OCI-LY3 (cell line): ENCODE data around the gene ZNRF2.

Source experiments
- H2AFZ ChIP-seq: fragments of 200-600, 300-600 bp; shearing (Covaris generic); 2 replicates; pipeline ENCODE4 v1.6.0; 2014; ENCODE audit warnings: antibody characterized with exemption, low read depth, low read length
- H3K27ac ChIP-seq: fragments of 200-600, 300-600 bp; sonication (generic); 2 replicates; pipeline ENCODE4 v1.5.1; 2014; ENCODE audit warnings: mild to moderate bottlenecking, low read length, moderate library complexity, mixed read lengths
- H3K27me3 ChIP-seq: fragments of 200-600, 300-600 bp; sonication (generic); 2 replicates; pipeline ENCODE4 v1.6.1; 2014; ENCODE audit warnings: low read depth, low read length, mixed read lengths
- H3K36me3 ChIP-seq: fragments of 200-600, 300-600 bp; sonication (generic); replicated peaks from 2 replicates; pipeline ENCODE3; 2014; ENCODE audit warnings: low read depth, low read length, mixed read lengths
- H3K4me1 ChIP-seq: fragments of 300-600, 200-600 bp; sonication (generic); 2 replicates; pipeline ENCODE4 v1.6.1; 2014; ENCODE audit warnings: low read length, mixed read lengths
- H3K4me2 ChIP-seq: fragments of 200-600, 300-600 bp; sonication (generic); 2 replicates; pipeline ENCODE4 v1.6.1; 2014; ENCODE audit warnings: low read length, mixed read lengths
- H3K4me3 ChIP-seq: fragments of 300-600, 200-600 bp; sonication (generic); 2 replicates; pipeline ENCODE4 v1.5.1; 2014; ENCODE audit warnings: antibody characterized with exemption, mild to moderate bottlenecking, low read length, moderate library complexity
- H3K79me2 ChIP-seq: fragments of 300-600, 200-600 bp; shearing (Covaris generic); 2 replicates; pipeline ENCODE4 v1.6.1; 2014; ENCODE audit warnings: mild to moderate bottlenecking, low read length, mixed read lengths
- H3K9ac ChIP-seq: fragments of 300-600, 200-600 bp; shearing (Covaris generic); 2 replicates; pipeline ENCODE4 v1.6.0; 2014; ENCODE audit warnings: mild to moderate bottlenecking, low read length, moderate library complexity
- H3K9me3 ChIP-seq: fragments of 200-600, 300-600 bp; shearing (Covaris generic); 2 replicates; pipeline ENCODE4 v1.6.1; 2014; ENCODE audit warnings: low read length, mixed read lengths; ENCODE audit not compliant: insufficient read depth
- H4K20me1 ChIP-seq: fragments of 200-600, 300-600 bp; sonication (generic); 2 replicates; pipeline ENCODE4 v1.6.1; 2016; ENCODE audit warnings: low read length, mixed read lengths; ENCODE audit not compliant: insufficient read depth
- CTCF ChIP-seq: fragments of 200-600, 300-600 bp; sonication (generic); IDR thresholded peaks from 2 replicates; pipeline ENCODE4 v1.5.1; 2014; ENCODE audit warnings: antibody characterized with exemption, low read length, low read depth
- EZH2phosphoT487 ChIP-seq: fragments of 200-600 bp; shearing (Covaris generic); IDR thresholded peaks from 2 replicates; pipeline ENCODE4 v1.6.1; 2018; ENCODE audit warnings: antibody characterized with exemption, mixed run types, low read depth

ZNRF2 gene

GRCh38 chr7:30303312-30304039, 19.1 kb downstream of the ZNRF2 start:
- Histone ChIP-seq H3K4me1 (peaks cover 18% of the 10 kb centered on the region), H3K4me3 (no peak overlapping the region)

GRCh38 chr7:30304177-30304884, 19.9 kb downstream of the ZNRF2 start:
- Histone ChIP-seq H3K4me3 (no peak overlapping the region), H3K27ac (no peak overlapping the region), H3K4me1 (peaks cover 24% of the 10 kb centered on the region), H3K79me2 (peaks cover 71% of the 10 kb centered on the region), H2AFZ (no peak overlapping the region), H4K20me1 (peaks cover 25% of the 10 kb centered on the region), H3K9me3 (no peaks in the 10 kb centered on the region), H3K36me3 (no peaks in the 10 kb centered on the region), H3K27me3 (no peaks in the 10 kb centered on the region), H3K4me2 (no peak overlapping the region), H3K9ac (no peak overlapping the region)
- TF ChIP-seq CTCF: no peak
- no peak for TF ChIP-seq EZH2phosphoT487

More at GRCh38 chr7:30303312-30304039, 19.1 kb downstream of the ZNRF2 start:
- H3K9me3 ChIP-seq: no peaks in the 10 kb centered on the region
- no peak overlapping the region for H3K9ac ChIP-seq
- TF ChIP-seq EZH2phosphoT487 (no peak), CTCF (no peak)
- H3K36me3 ChIP-seq: no peaks in the 10 kb centered on the region
- no peak overlapping the region for H3K27ac ChIP-seq
- no peak overlapping the region for H3K4me2 ChIP-seq
- peaks cover 21% of the 10 kb centered on the region for H4K20me1 ChIP-seq
- peaks cover 77% of the 10 kb centered on the region for H3K79me2 ChIP-seq
- H2AFZ ChIP-seq: no peak overlapping the region
- no peaks in the 10 kb centered on the region for H3K27me3 ChIP-seq

- no peaks in the 10 kb centered on the region for H3K9me3 ChIP-seq
- no peak overlapping the region for H3K4me3 ChIP-seq
- H3K36me3 ChIP-seq: no peaks in the 10 kb centered on the region
- H3K9ac ChIP-seq: no peak overlapping the region
- peaks cover 71% of the 10 kb centered on the region for H3K79me2 ChIP-seq
- H4K20me1 ChIP-seq: peaks cover 34% of the 10 kb centered on the region
- no peak overlapping the region for H3K4me2 ChIP-seq
- no peaks in the 10 kb centered on the region for H3K27me3 ChIP-seq
- no peak overlapping the region for H3K27ac ChIP-seq
- peaks cover 46% of the 10 kb centered on the region for H3K4me1 ChIP-seq
- H2AFZ ChIP-seq: no peak overlapping the region
- no peak for TF ChIP-seq CTCF
Observed at GRCh38 chr7:30306976-30307375, 22.6 kb downstream of the ZNRF2 start.

- H3K36me3 ChIP-seq: no peaks in the 10 kb centered on the region
- H3K4me1 ChIP-seq: peaks cover 48% of the 10 kb centered on the region
- TF ChIP-seq EZH2phosphoT487: no peak
- no peak for TF ChIP-seq CTCF
- peaks cover 73% of the 10 kb centered on the region for H3K79me2 ChIP-seq
- H3K9me3 ChIP-seq: no peaks in the 10 kb centered on the region
- no peak overlapping the region for H3K9ac ChIP-seq
- no peak overlapping the region for H2AFZ ChIP-seq
- H4K20me1 ChIP-seq: peaks cover 32% of the 10 kb centered on the region
- H3K4me2 ChIP-seq: peak overlapping the region; percentile 35
- H3K27ac ChIP-seq: no peak overlapping the region
- H3K27me3 ChIP-seq: no peaks in the 10 kb centered on the region
- H3K4me3 ChIP-seq: no peak overlapping the region
Observed at GRCh38 chr7:30308389-30308788, 24.0 kb downstream of the ZNRF2 start.
